Panc1 (cell line): ENCODE measurements around the gene TMTC1. TPM values are rescaled to one million over a fixed set of nuclear protein-coding genes. Genes with fewer than 3 reads are reported as not detected.

Experiments
- ATAC-seq: fragments of 200-7000 bp; cut with Tn5 transposase; 2 replicates; pipeline ENCODE4 v1.9.1; 2020; ENCODE audit warnings: mild to moderate bottlenecking, moderate library complexity
- BruUV-seq: library from RNA; stranded (reverse); fragments of 400-500 nt; replicated peaks from 2 replicates; lab custom pipeline; 2021; lab: Mats Ljungman, UMichigan
- CTCF ChIA-PET: fragments of 300-600 bp; sonication (Branson Sonifier 250); formaldehyde crosslinking; loops from one replicate; lab custom pipeline; 2022; ENCODE audit warnings: antibody characterized with exemption; lab: Charles Lee
- POLR2A ChIA-PET: fragments of 300-600 bp; sonication (Branson Sonifier 250); formaldehyde crosslinking; loops from one replicate; lab custom pipeline; 2022; ENCODE audit warnings: antibody characterized with exemption; lab: Charles Lee
- DNase-seq: peaks from one replicate; pipeline ENCODE4 v3.0.0-alpha.2; 2010; ENCODE audit warnings: low read depth, low spot score
- H3K27ac ChIP-seq: 2 replicates; pipeline ENCODE4 v1.5.1; 2011; ENCODE audit warnings: mild to moderate bottlenecking, low read length, inconsistent platforms
- H3K27me3 ChIP-seq: fragments of 200-500 bp; sonication (Bioruptor generic); 2 replicates; pipeline ENCODE4 v1.6.0; 2014; ENCODE audit warnings: low read length, inconsistent platforms; ENCODE audit not compliant: control insufficient read depth, insufficient read depth
- H3K36me3 ChIP-seq: fragments of 200-500 bp; sonication (Bioruptor generic); 2 replicates; pipeline ENCODE4 v1.5.1; 2014; ENCODE audit warnings: inconsistent platforms, mild to moderate bottlenecking, low read length, moderate library complexity; ENCODE audit not compliant: control insufficient read depth, insufficient read depth
- H3K4me1 ChIP-seq: 2 replicates; pipeline ENCODE4 v1.5.1; 2011; ENCODE audit warnings: inconsistent platforms, mild to moderate bottlenecking, low read length, moderate library complexity; ENCODE audit not compliant: control insufficient read depth, insufficient read depth
- H3K4me3 ChIP-seq, 2 experiments: 2 replicates each; pipeline ENCODE4 v1.5.1; 2011 to 2012; ENCODE audit warnings: low read depth in 2 of 2, low read length in 2 of 2, mild to moderate bottlenecking in 2 of 2, inconsistent platforms in 1 of 2, moderate library complexity in 1 of 2
- H3K9me3 ChIP-seq: fragments of 200-500 bp; sonication (Bioruptor generic); 2 replicates; pipeline ENCODE4 v1.5.1; 2014; ENCODE audit warnings: low read depth, mild to moderate bottlenecking, inconsistent platforms, low read length, moderate library complexity; ENCODE audit not compliant: control insufficient read depth, insufficient read depth
- POLR2AphosphoS5 ChIP-seq: IDR thresholded peaks from 2 replicates; pipeline ENCODE4 v1.6.1; 2012; ENCODE audit warnings: mild to moderate bottlenecking, low read depth, low read length, moderate library complexity
- SIN3A ChIP-seq: IDR thresholded peaks from 2 replicates; pipeline ENCODE4 v1.6.1; 2012; ENCODE audit warnings: low read depth, mild to moderate bottlenecking, low read length, moderate library complexity, borderline replicate concordance; ENCODE audit not compliant: insufficient read depth
- TCF7L2 ChIP-seq: IDR thresholded peaks from 2 replicates; pipeline ENCODE4 v1.6.1; 2011; ENCODE audit warnings: mild to moderate bottlenecking, low read depth, low read length, inconsistent platforms
- in situ Hi-C: cut with HindIII; loops from 2 replicates; pipeline ENCODE4 v1.10.0; 2016; ENCODE audit warnings: low sequenced_read_pairs, low pct_unique_long_range_greater_than_20kb
- intact Hi-C: fragments of 100-400 bp; cut with micrococcal nuclease; formaldehyde crosslinking; loops from one replicate; pipeline ENCODE4 v1.10.0; 2022; ENCODE audit not compliant: unreplicated experiment
- total RNA-seq: library from RNA; stranded (reverse); gene quantifications from one replicate; pipeline ENCODE4 v1.2.1, GENCODE V29; 2021; ENCODE audit not compliant: unreplicated experiment
- TF ChIP-seq, protein P1 (sequence below), 2 experiments: IDR thresholded peaks; 2 replicates each; pipeline ENCODE4 v1.6.1; 2011 to 2012; ENCODE audit warnings: low read depth in 2 of 2, control low read depth in 1 of 2, low read length in 1 of 2, mild to moderate bottlenecking in 1 of 2, moderate library complexity in 1 of 2; ENCODE audit not compliant: insufficient read depth in 1 of 2
- TF ChIP-seq, protein P2 (sequence below): fragments of 450-650 bp; IDR thresholded peaks from 2 replicates; pipeline ENCODE4 v1.5.1; 2017; ENCODE audit warnings: mild to moderate bottlenecking

The TMTC1 gene
- total RNA-seq, 1 experiment from 2014 or later, result 0.28 TPM

DNA sequence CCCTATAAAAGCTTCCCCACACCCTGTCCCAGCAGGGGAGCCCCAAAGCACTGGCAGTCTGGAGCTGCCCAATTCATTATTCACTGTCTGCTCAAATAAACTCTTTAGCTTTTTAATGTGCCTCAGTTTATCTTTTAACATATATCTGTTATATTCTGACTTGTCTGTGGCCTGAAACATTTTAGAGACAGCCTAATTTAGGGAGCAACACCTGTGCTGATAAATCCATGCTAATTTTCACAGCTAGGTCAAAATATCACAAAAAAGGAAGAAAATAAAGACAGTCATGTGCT lies 32.9 kb downstream of the TMTC1 start:
- Histone ChIP-seq H3K36me3 (no peaks in the 10 kb centered on the region), H3K9me3 (0 out of 2 replicates have a peak, but pooled peaks cover 3% of the 10 kb centered on the region), H3K27ac (no peak overlapping the region), H3K4me3 (no peak overlapping the region), H3K4me1 (no peaks in the 10 kb centered on the region; the same call in none of the 2 replicates), H3K27me3 (no peaks in the 10 kb centered on the region)
- TF ChIP-seq SIN3A (no peak), POLR2AphosphoS5 (no peak), TCF7L2 (no peak)
- TF ChIP-seq, protein P1, sequence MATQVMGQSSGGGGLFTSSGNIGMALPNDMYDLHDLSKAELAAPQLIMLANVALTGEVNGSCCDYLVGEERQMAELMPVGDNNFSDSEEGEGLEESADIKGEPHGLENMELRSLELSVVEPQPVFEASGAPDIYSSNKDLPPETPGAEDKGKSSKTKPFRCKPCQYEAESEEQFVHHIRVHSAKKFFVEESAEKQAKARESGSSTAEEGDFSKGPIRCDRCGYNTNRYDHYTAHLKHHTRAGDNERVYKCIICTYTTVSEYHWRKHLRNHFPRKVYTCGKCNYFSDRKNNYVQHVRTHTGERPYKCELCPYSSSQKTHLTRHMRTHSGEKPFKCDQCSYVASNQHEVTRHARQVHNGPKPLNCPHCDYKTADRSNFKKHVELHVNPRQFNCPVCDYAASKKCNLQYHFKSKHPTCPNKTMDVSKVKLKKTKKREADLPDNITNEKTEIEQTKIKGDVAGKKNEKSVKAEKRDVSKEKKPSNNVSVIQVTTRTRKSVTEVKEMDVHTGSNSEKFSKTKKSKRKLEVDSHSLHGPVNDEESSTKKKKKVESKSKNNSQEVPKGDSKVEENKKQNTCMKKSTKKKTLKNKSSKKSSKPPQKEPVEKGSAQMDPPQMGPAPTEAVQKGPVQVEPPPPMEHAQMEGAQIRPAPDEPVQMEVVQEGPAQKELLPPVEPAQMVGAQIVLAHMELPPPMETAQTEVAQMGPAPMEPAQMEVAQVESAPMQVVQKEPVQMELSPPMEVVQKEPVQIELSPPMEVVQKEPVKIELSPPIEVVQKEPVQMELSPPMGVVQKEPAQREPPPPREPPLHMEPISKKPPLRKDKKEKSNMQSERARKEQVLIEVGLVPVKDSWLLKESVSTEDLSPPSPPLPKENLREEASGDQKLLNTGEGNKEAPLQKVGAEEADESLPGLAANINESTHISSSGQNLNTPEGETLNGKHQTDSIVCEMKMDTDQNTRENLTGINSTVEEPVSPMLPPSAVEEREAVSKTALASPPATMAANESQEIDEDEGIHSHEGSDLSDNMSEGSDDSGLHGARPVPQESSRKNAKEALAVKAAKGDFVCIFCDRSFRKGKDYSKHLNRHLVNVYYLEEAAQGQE (IDR thresholded peaks at IDR 0.05; ENCODE audit: insufficient read depth in 1 of 2, low read depth in 2 of 2, low read length in 1 of 2), result no peak
- TF ChIP-seq, protein P2, sequence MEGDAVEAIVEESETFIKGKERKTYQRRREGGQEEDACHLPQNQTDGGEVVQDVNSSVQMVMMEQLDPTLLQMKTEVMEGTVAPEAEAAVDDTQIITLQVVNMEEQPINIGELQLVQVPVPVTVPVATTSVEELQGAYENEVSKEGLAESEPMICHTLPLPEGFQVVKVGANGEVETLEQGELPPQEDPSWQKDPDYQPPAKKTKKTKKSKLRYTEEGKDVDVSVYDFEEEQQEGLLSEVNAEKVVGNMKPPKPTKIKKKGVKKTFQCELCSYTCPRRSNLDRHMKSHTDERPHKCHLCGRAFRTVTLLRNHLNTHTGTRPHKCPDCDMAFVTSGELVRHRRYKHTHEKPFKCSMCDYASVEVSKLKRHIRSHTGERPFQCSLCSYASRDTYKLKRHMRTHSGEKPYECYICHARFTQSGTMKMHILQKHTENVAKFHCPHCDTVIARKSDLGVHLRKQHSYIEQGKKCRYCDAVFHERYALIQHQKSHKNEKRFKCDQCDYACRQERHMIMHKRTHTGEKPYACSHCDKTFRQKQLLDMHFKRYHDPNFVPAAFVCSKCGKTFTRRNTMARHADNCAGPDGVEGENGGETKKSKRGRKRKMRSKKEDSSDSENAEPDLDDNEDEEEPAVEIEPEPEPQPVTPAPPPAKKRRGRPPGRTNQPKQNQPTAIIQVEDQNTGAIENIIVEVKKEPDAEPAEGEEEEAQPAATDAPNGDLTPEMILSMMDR, result no peak
- intact Hi-C loops (no loop called here), in situ Hi-C loops (no loop called here)
- BruUV-seq, result no TSS peak
- ChIA-PET POLR2A (no interaction called here), CTCF (no interaction called here)
- DNase-seq (no peak), ATAC-seq (no peak)

DNA sequence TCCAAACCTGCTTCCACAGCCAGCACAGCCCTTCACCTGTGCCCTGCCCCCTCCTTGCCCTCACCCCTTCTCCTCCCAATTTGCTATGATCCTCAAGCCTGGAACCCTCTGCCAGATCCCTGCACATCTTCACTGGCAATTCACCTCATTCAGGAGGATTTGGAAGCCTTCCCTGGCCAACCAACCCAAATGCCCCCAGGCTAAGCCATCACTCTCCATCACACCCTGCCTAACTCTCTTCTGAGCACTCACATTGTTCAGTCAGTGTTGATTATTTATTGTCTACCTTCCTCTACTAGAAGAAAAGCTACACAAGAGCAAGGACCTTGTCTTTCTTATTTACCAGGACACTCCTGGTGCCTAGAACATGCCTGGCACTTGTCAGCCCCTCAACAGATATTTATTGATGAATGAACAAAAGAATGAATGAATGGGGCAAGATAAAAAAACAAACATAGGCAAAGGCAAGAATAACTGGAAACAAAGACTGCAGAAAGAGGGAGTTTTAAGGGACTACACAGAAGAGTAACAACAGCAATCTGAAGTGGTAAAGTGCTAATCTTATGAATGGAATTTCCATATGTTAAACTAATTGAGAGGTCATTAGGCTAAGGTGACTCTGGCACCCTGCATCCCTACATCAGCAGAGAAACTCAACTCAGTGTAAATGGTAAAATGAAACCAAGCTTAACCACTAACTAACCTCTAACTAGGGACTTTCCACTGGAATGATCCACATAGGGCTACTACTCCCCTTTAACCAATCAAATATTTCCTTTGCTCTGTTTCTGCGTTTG lies 33.4 kb downstream of the TMTC1 start:
- in situ Hi-C loops, result no loop called here
- no peaks in the 10 kb centered on the region for H3K27me3 ChIP-seq
- intact Hi-C loops, result no loop called here
- POLR2A ChIA-PET, result no interaction called here
- H3K27ac ChIP-seq, result no peak overlapping the region
- TF ChIP-seq, protein P1 (IDR thresholded peaks at IDR 0.05; ENCODE audit: insufficient read depth in 1 of 2, low read depth in 2 of 2, low read length in 1 of 2), result no peak
- TF ChIP-seq SIN3A, result no peak
- no peak for TF ChIP-seq POLR2AphosphoS5
- TF ChIP-seq TCF7L2, result no peak
- TF ChIP-seq, protein P2, result no peak
- no peaks in the 10 kb centered on the region for H3K36me3 ChIP-seq
- no peaks in the 10 kb centered on the region; the same call in none of the 2 replicates for H3K4me1 ChIP-seq
- BruUV-seq, result no TSS peak
- H3K9me3 ChIP-seq, result 0 out of 2 replicates have a peak, but pooled peaks cover 3% of the 10 kb centered on the region
- no peak for DNase-seq
- H3K4me3 ChIP-seq, result no peak overlapping the region
- ATAC-seq, result no peak
- CTCF ChIA-PET, result no interaction called here
